ENCODE results near the gene CHKA. TPM values are rescaled to one million over a fixed set of nuclear protein-coding genes. Genes with fewer than 3 reads are reported as not detected.
A peak's percentile ranks its signal among the peaks of the same experiment; 100 is the strongest.

CHKA gene
- total RNA-seq, 1 donor from 2014 or later = 46.7 TPM

- TF ChIP-seq, protein P1, sequence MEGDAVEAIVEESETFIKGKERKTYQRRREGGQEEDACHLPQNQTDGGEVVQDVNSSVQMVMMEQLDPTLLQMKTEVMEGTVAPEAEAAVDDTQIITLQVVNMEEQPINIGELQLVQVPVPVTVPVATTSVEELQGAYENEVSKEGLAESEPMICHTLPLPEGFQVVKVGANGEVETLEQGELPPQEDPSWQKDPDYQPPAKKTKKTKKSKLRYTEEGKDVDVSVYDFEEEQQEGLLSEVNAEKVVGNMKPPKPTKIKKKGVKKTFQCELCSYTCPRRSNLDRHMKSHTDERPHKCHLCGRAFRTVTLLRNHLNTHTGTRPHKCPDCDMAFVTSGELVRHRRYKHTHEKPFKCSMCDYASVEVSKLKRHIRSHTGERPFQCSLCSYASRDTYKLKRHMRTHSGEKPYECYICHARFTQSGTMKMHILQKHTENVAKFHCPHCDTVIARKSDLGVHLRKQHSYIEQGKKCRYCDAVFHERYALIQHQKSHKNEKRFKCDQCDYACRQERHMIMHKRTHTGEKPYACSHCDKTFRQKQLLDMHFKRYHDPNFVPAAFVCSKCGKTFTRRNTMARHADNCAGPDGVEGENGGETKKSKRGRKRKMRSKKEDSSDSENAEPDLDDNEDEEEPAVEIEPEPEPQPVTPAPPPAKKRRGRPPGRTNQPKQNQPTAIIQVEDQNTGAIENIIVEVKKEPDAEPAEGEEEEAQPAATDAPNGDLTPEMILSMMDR (conservative IDR thresholded peaks at IDR 0.05) = no peak
- Mint-ChIP-seq H3K36me3 (peaks cover 7% of the 10 kb centered on the region), H3K27ac (peak overlapping the region; percentile 96), H3K4me1 (ENCODE audit: unreplicated experiment) (peaks cover 21% of the 10 kb centered on the region), H3K4me3 (peak overlapping the region; percentile 99), H3K9me3 (no peaks in the 10 kb centered on the region), H3K27me3 (no peaks in the 10 kb centered on the region)
- no peak for DNase-seq (ENCODE audit: extremely low spot score, unreplicated experiment)
These were observed 90.1 kb downstream of the CHKA start for GRCh38 chr11:68031144-68031464.

DNA sequence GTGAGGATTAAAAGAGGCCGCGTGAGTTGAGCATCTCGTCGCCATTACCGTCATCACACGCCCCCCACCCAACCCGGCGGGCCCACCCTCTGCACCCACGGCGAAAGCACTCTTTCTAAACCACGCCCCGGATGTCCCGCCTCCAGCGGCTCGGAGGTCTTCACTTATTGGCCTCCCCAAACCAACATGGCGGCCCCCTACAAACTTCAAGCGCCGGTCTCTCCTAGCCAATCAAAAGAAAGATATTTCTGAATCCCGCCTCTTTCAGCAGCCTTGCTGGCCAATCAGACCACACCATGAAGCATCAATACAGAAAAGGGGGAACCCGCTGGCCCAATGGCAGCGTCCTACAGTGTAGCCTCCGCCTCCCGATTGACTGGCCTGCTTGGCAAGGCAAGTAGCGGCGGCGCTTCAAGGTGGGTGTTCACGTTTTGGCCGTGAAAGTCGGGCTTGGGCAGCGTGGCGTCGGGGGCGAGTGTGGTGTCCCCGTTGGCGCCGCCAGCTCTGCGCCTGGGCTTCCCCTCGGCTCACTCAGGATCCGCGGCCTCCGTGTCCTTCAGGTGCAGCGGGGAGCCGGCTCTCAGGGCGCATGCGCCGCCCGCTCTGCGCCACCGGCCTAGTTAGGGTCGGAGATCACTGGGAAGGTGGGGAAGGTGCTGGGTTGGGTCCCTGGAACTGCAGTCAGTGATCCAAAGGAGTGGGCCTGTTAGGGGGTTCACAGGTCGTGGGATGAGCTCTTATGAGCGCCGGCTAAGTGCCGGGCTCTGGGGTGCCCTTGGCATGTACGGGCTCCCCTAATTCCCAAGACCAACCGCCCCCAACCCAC lies 90.7 kb downstream of the CHKA start, which contains the start of gene NDUFS8:
Gene NDUFS8, plus strand, starts transcription at position 364 of the 826 bp plus-strand sequence. CDS start 1,471 bp downstream, outside the sequence.
- TF ChIP-seq, protein P1 (conservative IDR thresholded peaks at IDR 0.05) = no peak
- Mint-ChIP-seq H3K9me3 (no peaks in the 10 kb centered on the region), H3K27ac (peak within 1 kb of the TSS; percentile 96), H3K36me3 (peaks cover 10% of the 10 kb centered on the region), H3K4me1 (ENCODE audit: unreplicated experiment) (peaks cover 21% of the 10 kb centered on the region), H3K4me3 (peak within 1 kb of the TSS; percentile 99), H3K27me3 (no peaks in the 10 kb centered on the region)
- peak; percentile 92 for DNase-seq (ENCODE audit: extremely low spot score, unreplicated experiment)

- Mint-ChIP-seq H3K36me3 (peaks cover 18% of the 10 kb centered on the region), H3K27ac (peak overlapping the region; percentile 65), H3K9me3 (peaks cover 5% of the 10 kb centered on the region), H3K27me3 (no peaks in the 10 kb centered on the region), H3K4me3 (peak overlapping the region; percentile 99), H3K4me1 (ENCODE audit: unreplicated experiment) (peaks cover 21% of the 10 kb centered on the region)
- no peak for DNase-seq (ENCODE audit: extremely low spot score, unreplicated experiment)
- TF ChIP-seq, protein P1 (conservative IDR thresholded peaks at IDR 0.05) = no peak
These were observed 92.2 kb downstream of the CHKA start for GRCh38 chr11:68028802-68029545.

- Mint-ChIP-seq H3K4me1 (ENCODE audit: unreplicated experiment) (peaks cover 21% of the 10 kb centered on the region), H3K27ac (no peak overlapping the region), H3K9me3 (peaks cover 5% of the 10 kb centered on the region), H3K4me3 (no peak overlapping the region), H3K36me3 (peaks cover 18% of the 10 kb centered on the region), H3K27me3 (no peaks in the 10 kb centered on the region)
- TF ChIP-seq, protein P1 (conservative IDR thresholded peaks at IDR 0.05) = no peak
- no peak for DNase-seq (ENCODE audit: extremely low spot score, unreplicated experiment)
These were observed 93.5 kb downstream of the CHKA start for GRCh38 chr11:68027667-68028066.

DNA sequence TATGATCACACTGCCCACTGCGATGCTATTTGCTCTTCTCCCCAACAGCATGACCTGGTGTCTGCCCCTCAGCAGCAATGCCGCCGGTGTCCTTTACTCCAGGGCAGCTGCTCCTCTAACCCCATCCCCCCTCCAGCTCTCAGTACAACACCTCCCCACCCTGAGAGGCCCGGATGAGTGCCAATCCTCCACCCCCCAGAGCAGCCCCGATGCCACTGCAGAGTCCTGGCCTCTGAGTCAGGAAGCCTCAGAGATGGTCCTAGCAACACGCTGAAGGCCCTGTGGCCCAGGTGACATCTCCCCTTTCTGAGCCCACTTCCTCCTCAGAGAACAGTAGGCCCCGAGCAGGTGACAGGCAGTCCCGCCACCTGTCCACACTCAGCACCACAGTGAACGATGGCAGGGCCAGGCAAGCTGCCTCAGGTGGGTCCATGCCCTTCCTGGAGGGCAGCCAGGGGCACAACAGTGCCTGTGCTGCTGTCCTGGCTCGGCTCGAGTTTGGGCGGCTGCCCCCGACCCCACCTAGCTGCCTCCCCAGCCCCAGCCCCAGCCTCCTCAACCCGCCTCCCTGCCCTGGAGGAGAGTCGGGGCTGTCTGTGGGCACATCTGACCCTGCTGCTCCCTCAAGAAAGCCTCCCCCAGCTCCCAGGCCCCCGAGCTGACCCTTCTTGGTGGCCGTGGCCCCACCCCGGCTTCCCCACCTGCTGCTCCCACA lies 94.6 kb downstream of the CHKA start:
- Mint-ChIP-seq H3K27ac (no peak overlapping the region), H3K4me3 (no peak overlapping the region), H3K4me1 (ENCODE audit: unreplicated experiment) (peaks cover 18% of the 10 kb centered on the region), H3K27me3 (no peaks in the 10 kb centered on the region), H3K36me3 (peaks cover 18% of the 10 kb centered on the region), H3K9me3 (peaks cover 5% of the 10 kb centered on the region)
- TF ChIP-seq, protein P1 (conservative IDR thresholded peaks at IDR 0.05) = no peak
- DNase-seq (ENCODE audit: extremely low spot score, unreplicated experiment) = no peak

Measured in type B pancreatic cell (in vitro differentiated cells).